ENCODE data around the gene OR6P1. TPM values are rescaled to one million over a fixed set of nuclear protein-coding genes. Genes with fewer than 3 reads are reported as not detected.

OR6P1 gene
- total RNA-seq, 3 donors from 2014 or later (not counting 1 experiment from before 2014, with no cell fraction given), result not detected

GRCh38 chr1:158552296-158552695, 18.1 kb downstream of the OR6P1 start:
- DNase-seq (no peak), ATAC-seq (no peak)
- no peaks in the 10 kb centered on the region for H3K27me3 ChIP-seq (ENCODE audit: control insufficient read depth, insufficient read depth, low read length)
- H3K4me3 ChIP-seq (ENCODE audit: low read length), result no peak overlapping the region
- 100% methylated on average over 1 of the region's 1 CpG for WGBS (ENCODE audit: insufficient coverage)
- H3K4me1 ChIP-seq (ENCODE audit: control insufficient read depth, insufficient read depth, low read length), result no peaks in the 10 kb centered on the region
- no peaks in the 10 kb centered on the region for H3K36me3 Mint-ChIP-seq
- no peak overlapping the region for H3K27ac ChIP-seq (ENCODE audit: low read length)
- H3K27ac Mint-ChIP-seq, result no peak overlapping the region
- no peaks in the 10 kb centered on the region for H3K9me3 Mint-ChIP-seq
- no peak overlapping the region for H3K4me3 Mint-ChIP-seq
- intact Hi-C loops (cut with micrococcal nuclease), result loop anchor here (10.0 kb wide), 1 partner anchor 63 kb away; no protein-coding TSS in a partner anchor
- peaks cover 22 to 44% of the 10 kb centered on the region in 2 donors for H3K27me3 Mint-ChIP-seq (ENCODE audit: low read depth in 2 of 2)
- H3K4me1 Mint-ChIP-seq, result no peaks in the 10 kb centered on the region
- H3K36me3 ChIP-seq (ENCODE audit: control insufficient read depth, insufficient read depth, low read length), result no peaks in the 10 kb centered on the region
- H3K9me3 ChIP-seq (ENCODE audit: control insufficient read depth, insufficient read depth, low read length), result no peaks in the 10 kb centered on the region
- TF ChIP-seq, protein P1, sequence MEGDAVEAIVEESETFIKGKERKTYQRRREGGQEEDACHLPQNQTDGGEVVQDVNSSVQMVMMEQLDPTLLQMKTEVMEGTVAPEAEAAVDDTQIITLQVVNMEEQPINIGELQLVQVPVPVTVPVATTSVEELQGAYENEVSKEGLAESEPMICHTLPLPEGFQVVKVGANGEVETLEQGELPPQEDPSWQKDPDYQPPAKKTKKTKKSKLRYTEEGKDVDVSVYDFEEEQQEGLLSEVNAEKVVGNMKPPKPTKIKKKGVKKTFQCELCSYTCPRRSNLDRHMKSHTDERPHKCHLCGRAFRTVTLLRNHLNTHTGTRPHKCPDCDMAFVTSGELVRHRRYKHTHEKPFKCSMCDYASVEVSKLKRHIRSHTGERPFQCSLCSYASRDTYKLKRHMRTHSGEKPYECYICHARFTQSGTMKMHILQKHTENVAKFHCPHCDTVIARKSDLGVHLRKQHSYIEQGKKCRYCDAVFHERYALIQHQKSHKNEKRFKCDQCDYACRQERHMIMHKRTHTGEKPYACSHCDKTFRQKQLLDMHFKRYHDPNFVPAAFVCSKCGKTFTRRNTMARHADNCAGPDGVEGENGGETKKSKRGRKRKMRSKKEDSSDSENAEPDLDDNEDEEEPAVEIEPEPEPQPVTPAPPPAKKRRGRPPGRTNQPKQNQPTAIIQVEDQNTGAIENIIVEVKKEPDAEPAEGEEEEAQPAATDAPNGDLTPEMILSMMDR (IDR thresholded peaks at IDR 0.05), result no peak

- Mint-ChIP-seq H3K27me3 (ENCODE audit: low read depth in 2 of 2) (peaks cover 27 to 36% of the 10 kb centered on the region in 2 donors), H3K27ac (no peak overlapping the region), H3K4me1 (no peaks in the 10 kb centered on the region), H3K4me3 (no peak overlapping the region), H3K9me3 (no peaks in the 10 kb centered on the region), H3K36me3 (no peaks in the 10 kb centered on the region)
- no peak overlapping the region for H3K4me3 ChIP-seq (ENCODE audit: low read length)
- ATAC-seq (no peak), DNase-seq (no peak)
- 98% methylated on average over 2 of the region's 2 CpGs for WGBS (ENCODE audit: insufficient coverage)
- H3K27me3 ChIP-seq (ENCODE audit: control insufficient read depth, insufficient read depth, low read length), result no peaks in the 10 kb centered on the region
- no peak overlapping the region for H3K27ac ChIP-seq (ENCODE audit: low read length)
- no peaks in the 10 kb centered on the region for H3K9me3 ChIP-seq (ENCODE audit: control insufficient read depth, insufficient read depth, low read length)
- no peaks in the 10 kb centered on the region for H3K36me3 ChIP-seq (ENCODE audit: control insufficient read depth, insufficient read depth, low read length)
- TF ChIP-seq, protein P1 (IDR thresholded peaks at IDR 0.05), result no peak
- no peaks in the 10 kb centered on the region for H3K4me1 ChIP-seq (ENCODE audit: control insufficient read depth, insufficient read depth, low read length)
- intact Hi-C loops (cut with micrococcal nuclease), result no loop called here
These were observed 22.8 kb downstream of the OR6P1 start for GRCh38 chr1:158547533-158547932.

DNA sequence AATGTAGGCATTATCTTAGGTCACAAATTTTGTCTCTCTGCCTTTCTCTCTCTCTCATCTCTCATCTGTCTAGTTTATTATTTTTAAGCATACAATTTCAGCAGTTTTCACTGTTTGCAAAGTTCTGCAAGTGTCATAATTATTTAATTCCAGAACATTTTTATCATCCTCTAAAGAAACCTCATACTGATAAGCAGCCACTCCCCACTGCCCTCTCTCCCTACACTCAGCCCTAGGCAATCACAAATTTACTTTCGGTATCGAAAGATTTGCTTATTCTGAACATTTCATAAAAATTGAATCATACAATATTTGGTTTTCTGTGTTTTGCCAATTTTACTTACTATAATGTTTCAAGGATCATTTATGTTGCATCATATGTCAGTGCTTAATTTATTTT, 32.8 kb downstream of the OR6P1 start:
- Histone ChIP-seq H3K27me3 (ENCODE audit: control insufficient read depth, insufficient read depth, low read length) (no peaks in the 10 kb centered on the region), H3K4me3 (ENCODE audit: low read length) (no peak overlapping the region), H3K27ac (ENCODE audit: low read length) (no peak overlapping the region), H3K36me3 (ENCODE audit: control insufficient read depth, insufficient read depth, low read length) (no peaks in the 10 kb centered on the region), H3K4me1 (ENCODE audit: control insufficient read depth, insufficient read depth, low read length) (no peaks in the 10 kb centered on the region), H3K9me3 (ENCODE audit: control insufficient read depth, insufficient read depth, low read length) (no peaks in the 10 kb centered on the region)
- WGBS (ENCODE audit: insufficient coverage), result no CpG with 5 or more reads among the region's 2 CpGs
- Mint-ChIP-seq H3K27me3 (ENCODE audit: low read depth in 2 of 2) (peaks cover 24 to 51% of the 10 kb centered on the region in 2 donors), H3K9me3 (no peaks in the 10 kb centered on the region), H3K4me1 (no peaks in the 10 kb centered on the region), H3K4me3 (no peak overlapping the region), H3K27ac (no peak overlapping the region), H3K36me3 (no peaks in the 10 kb centered on the region)
- intact Hi-C loops (cut with micrococcal nuclease), result no loop called here
- ATAC-seq (no peak), DNase-seq (no peak)
- TF ChIP-seq, protein P1 (IDR thresholded peaks at IDR 0.05), result no peak

DNA sequence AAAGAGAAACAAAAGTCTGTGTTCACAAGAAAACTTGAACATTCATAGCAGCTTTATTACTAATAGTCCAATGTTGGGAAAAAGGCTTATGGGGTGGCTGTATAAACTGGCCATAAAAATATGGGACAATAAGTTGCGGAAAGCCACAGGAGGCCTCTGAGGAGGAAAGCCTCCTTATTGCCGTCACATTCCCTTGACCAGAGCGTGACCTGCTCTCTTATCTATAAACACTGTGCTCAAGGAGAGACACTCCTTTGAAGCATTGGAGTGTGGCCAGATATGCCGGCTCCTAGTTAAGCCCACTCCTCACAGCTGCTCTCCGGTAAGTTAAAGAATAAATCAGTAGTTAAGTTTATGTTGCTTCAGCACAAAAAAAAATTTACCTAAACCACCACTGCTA, 35.9 kb downstream of the OR6P1 start:
- Mint-ChIP-seq H3K4me3 (no peak overlapping the region), H3K27me3 (ENCODE audit: low read depth in 2 of 2) (peaks cover 21 to 56% of the 10 kb centered on the region in 2 donors), H3K27ac (no peak overlapping the region), H3K4me1 (no peaks in the 10 kb centered on the region), H3K9me3 (no peaks in the 10 kb centered on the region), H3K36me3 (no peaks in the 10 kb centered on the region)
- no peak for ATAC-seq
- Histone ChIP-seq H3K27ac (ENCODE audit: low read length) (no peak overlapping the region), H3K4me1 (ENCODE audit: control insufficient read depth, insufficient read depth, low read length) (no peaks in the 10 kb centered on the region), H3K4me3 (ENCODE audit: low read length) (no peak overlapping the region), H3K9me3 (ENCODE audit: control insufficient read depth, insufficient read depth, low read length) (no peaks in the 10 kb centered on the region), H3K36me3 (ENCODE audit: control insufficient read depth, insufficient read depth, low read length) (no peaks in the 10 kb centered on the region), H3K27me3 (ENCODE audit: control insufficient read depth, insufficient read depth, low read length) (no peaks in the 10 kb centered on the region)
- 93% methylated on average over 3 of the region's 5 CpGs for whole genome bisulfite sequencing (ENCODE audit: insufficient coverage)
- TF ChIP-seq, protein P1 (IDR thresholded peaks at IDR 0.05), result no peak
- DNase-seq, result no peak
- intact Hi-C loops (cut with micrococcal nuclease), result no loop called here

Data from natural killer cell (primary cell).